ENCODE data around the gene SAE1.

Gene SAE1

DNA sequence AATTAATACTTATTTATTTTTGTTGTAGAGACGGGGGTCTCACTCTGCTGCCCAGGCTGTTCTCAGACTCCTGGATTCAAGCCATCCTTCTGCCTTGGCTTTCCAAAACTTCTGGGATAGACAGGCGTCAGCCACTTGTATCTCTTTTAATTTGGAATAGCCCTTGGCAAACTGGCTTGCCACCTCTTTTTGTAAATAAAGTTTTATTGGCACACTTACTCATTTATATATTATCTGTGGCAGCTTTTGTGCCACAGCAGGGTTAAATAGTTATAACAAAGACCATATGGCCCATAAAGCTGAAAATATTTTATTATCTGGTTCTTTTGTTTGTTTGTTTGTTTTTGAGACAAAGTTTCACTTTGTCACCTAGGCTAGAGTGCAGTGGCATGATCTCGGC is 69.9 kb downstream of the SAE1 start:
- H3K27me3 ChIP-seq (ENCODE audit: control insufficient read depth in 5 of 5, insufficient read depth in 4 of 5, low read length in 5 of 5), result no peaks in the 10 kb centered on the region
- H3K4me1 ChIP-seq (ENCODE audit: control insufficient read depth in 5 of 5, insufficient read depth in 5 of 5, low read length in 5 of 5), result peaks cover 0 to 5% (median 0%) of the 10 kb centered on the region in 5 donors
- no peak overlapping the region for H3K4me3 ChIP-seq (ENCODE audit: low read depth in 1 of 5, low read length in 5 of 5)
- no peak overlapping the region for H3K9ac ChIP-seq (ENCODE audit: low read length in 5 of 5)
- no peak overlapping the region for H3K27ac ChIP-seq (ENCODE audit: low read depth, low read length)
- H3K36me3 ChIP-seq (ENCODE audit: control insufficient read depth in 5 of 5, insufficient read depth in 5 of 5, low read length in 5 of 5), result peaks cover 10 to 50% (median 37%) of the 10 kb centered on the region in 5 donors
- no peaks in the 10 kb centered on the region for H3K9me3 ChIP-seq (ENCODE audit: control insufficient read depth in 5 of 5, low read length in 5 of 5)

DNA sequence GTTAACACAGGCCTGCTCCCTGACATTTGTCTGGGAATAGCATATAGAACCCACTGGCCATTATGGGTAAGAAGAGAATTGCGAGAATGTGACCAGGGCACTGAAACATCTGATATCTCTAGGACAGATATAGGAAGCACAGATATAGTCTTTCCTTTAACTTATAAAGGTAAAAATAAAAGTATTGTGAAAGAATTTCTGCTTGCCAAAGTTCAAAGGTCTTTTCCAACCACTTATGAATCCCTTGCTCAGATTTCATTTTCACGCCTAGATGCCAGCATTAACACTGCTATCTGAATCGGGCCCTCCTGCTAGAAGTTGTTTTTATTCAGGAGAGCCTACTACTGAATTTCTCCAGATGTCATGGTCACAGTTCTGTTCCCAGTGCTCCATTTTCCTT is 72.6 kb downstream of the SAE1 start:
- peaks cover 6 to 65% (median 42%) of the 10 kb centered on the region in 5 donors for H3K36me3 ChIP-seq (ENCODE audit: control insufficient read depth in 5 of 5, insufficient read depth in 5 of 5, low read length in 5 of 5)
- no peaks in the 10 kb centered on the region for H3K9me3 ChIP-seq (ENCODE audit: control insufficient read depth in 5 of 5, low read length in 5 of 5)
- no peak overlapping the region for H3K27ac ChIP-seq (ENCODE audit: low read depth, low read length)
- no peaks in the 10 kb centered on the region for H3K27me3 ChIP-seq (ENCODE audit: control insufficient read depth in 5 of 5, insufficient read depth in 4 of 5, low read length in 5 of 5)
- peaks cover 0 to 8% (median 0%) of the 10 kb centered on the region in 5 donors for H3K4me1 ChIP-seq (ENCODE audit: control insufficient read depth in 5 of 5, insufficient read depth in 5 of 5, low read length in 5 of 5)
- H3K4me3 ChIP-seq (ENCODE audit: low read depth in 1 of 5, low read length in 5 of 5), result no peak overlapping the region
- H3K9ac ChIP-seq (ENCODE audit: low read length in 5 of 5), result peak overlapping the region in 1 of 5 donors; percentile 23

- Histone ChIP-seq H3K9me3 (ENCODE audit: control insufficient read depth in 5 of 5, low read length in 5 of 5) (no peaks in the 10 kb centered on the region), H3K4me1 (ENCODE audit: control insufficient read depth in 5 of 5, insufficient read depth in 5 of 5, low read length in 5 of 5) (peaks cover 0 to 10% (median 8%) of the 10 kb centered on the region in 5 donors), H3K27ac (ENCODE audit: low read depth, low read length) (no peak overlapping the region), H3K36me3 (ENCODE audit: control insufficient read depth in 5 of 5, insufficient read depth in 5 of 5, low read length in 5 of 5) (peaks cover 4 to 56% (median 37%) of the 10 kb centered on the region in 5 donors), H3K4me3 (ENCODE audit: low read depth in 1 of 5, low read length in 5 of 5) (no peak overlapping the region), H3K27me3 (ENCODE audit: control insufficient read depth in 5 of 5, insufficient read depth in 4 of 5, low read length in 5 of 5) (no peaks in the 10 kb centered on the region), H3K9ac (ENCODE audit: low read length in 5 of 5) (no peak overlapping the region)
These were observed 78.9 kb downstream of the SAE1 start for GRCh38 chr19:47209319-47210179.

DNA sequence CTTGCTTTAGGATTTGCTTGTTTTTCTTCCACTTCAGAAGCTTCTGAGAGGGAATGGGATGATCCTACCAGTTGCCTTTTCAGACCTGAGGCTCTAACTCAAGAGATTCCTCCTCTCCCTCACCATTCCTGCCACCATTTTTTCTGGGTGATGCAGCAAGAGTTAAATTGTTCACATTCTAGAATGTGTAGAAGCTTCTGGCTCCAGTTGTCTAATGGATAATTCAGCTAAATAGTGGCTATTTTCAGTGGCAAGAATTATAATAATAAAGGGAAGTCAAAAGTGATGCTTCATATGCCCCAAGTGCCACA is 79.5 kb downstream of the SAE1 start:
- H3K9me3 ChIP-seq (ENCODE audit: control insufficient read depth in 5 of 5, low read length in 5 of 5), result no peaks in the 10 kb centered on the region
- peaks cover 0 to 10% (median 8%) of the 10 kb centered on the region in 5 donors for H3K4me1 ChIP-seq (ENCODE audit: control insufficient read depth in 5 of 5, insufficient read depth in 5 of 5, low read length in 5 of 5)
- no peak overlapping the region for H3K4me3 ChIP-seq (ENCODE audit: low read depth in 1 of 5, low read length in 5 of 5)
- H3K36me3 ChIP-seq (ENCODE audit: control insufficient read depth in 5 of 5, insufficient read depth in 5 of 5, low read length in 5 of 5), result peaks cover 4 to 50% (median 32%) of the 10 kb centered on the region in 5 donors
- no peak overlapping the region for H3K27ac ChIP-seq (ENCODE audit: low read depth, low read length)
- no peaks in the 10 kb centered on the region for H3K27me3 ChIP-seq (ENCODE audit: control insufficient read depth in 5 of 5, insufficient read depth in 4 of 5, low read length in 5 of 5)
- H3K9ac ChIP-seq (ENCODE audit: low read length in 5 of 5), result no peak overlapping the region

GRCh38 chr19:47210689-47211316 is 80.2 kb downstream of the SAE1 start:
- Histone ChIP-seq H3K4me3 (ENCODE audit: low read depth in 1 of 5, low read length in 5 of 5) (no peak overlapping the region), H3K27me3 (ENCODE audit: control insufficient read depth in 5 of 5, insufficient read depth in 4 of 5, low read length in 5 of 5) (no peaks in the 10 kb centered on the region), H3K9ac (ENCODE audit: low read length in 5 of 5) (peak overlapping the region in 1 of 5 donors; percentile 19), H3K36me3 (ENCODE audit: control insufficient read depth in 5 of 5, insufficient read depth in 5 of 5, low read length in 5 of 5) (peaks cover 4 to 43% (median 25%) of the 10 kb centered on the region in 5 donors), H3K9me3 (ENCODE audit: control insufficient read depth in 5 of 5, low read length in 5 of 5) (no peaks in the 10 kb centered on the region), H3K27ac (ENCODE audit: low read depth, low read length) (no peak overlapping the region), H3K4me1 (ENCODE audit: control insufficient read depth in 5 of 5, insufficient read depth in 5 of 5, low read length in 5 of 5) (peaks cover 0 to 10% (median 8%) of the 10 kb centered on the region in 5 donors)

GRCh38 chr19:47215581-47215980 is 84.9 kb downstream of the SAE1 start:
- Histone ChIP-seq H3K27ac (ENCODE audit: low read depth, low read length) (no peak overlapping the region), H3K27me3 (ENCODE audit: control insufficient read depth in 5 of 5, insufficient read depth in 4 of 5, low read length in 5 of 5) (no peaks in the 10 kb centered on the region), H3K36me3 (ENCODE audit: control insufficient read depth in 5 of 5, insufficient read depth in 5 of 5, low read length in 5 of 5) (peaks cover 0 to 2% (median 0%) of the 10 kb centered on the region in 5 donors), H3K9me3 (ENCODE audit: control insufficient read depth in 5 of 5, low read length in 5 of 5) (no peaks in the 10 kb centered on the region), H3K4me1 (ENCODE audit: control insufficient read depth in 5 of 5, insufficient read depth in 5 of 5, low read length in 5 of 5) (peaks cover 0 to 5% (median 5%) of the 10 kb centered on the region in 5 donors), H3K4me3 (ENCODE audit: low read depth in 1 of 5, low read length in 5 of 5) (no peak overlapping the region), H3K9ac (ENCODE audit: low read length in 5 of 5) (no peak overlapping the region)

GRCh38 chr19:47221080-47221841 is 90.6 kb downstream of the SAE1 start:
- H3K27me3 ChIP-seq (ENCODE audit: control insufficient read depth in 5 of 5, insufficient read depth in 4 of 5, low read length in 5 of 5), result no peaks in the 10 kb centered on the region
- H3K27ac ChIP-seq (ENCODE audit: low read depth, low read length), result no peak overlapping the region
- H3K4me1 ChIP-seq (ENCODE audit: control insufficient read depth in 5 of 5, insufficient read depth in 5 of 5, low read length in 5 of 5), result peaks cover 3 to 7% (median 5%) of the 10 kb centered on the region in 5 donors
- peaks cover 0 to 25% (median 14%) of the 10 kb centered on the region in 5 donors for H3K36me3 ChIP-seq (ENCODE audit: control insufficient read depth in 5 of 5, insufficient read depth in 5 of 5, low read length in 5 of 5)
- H3K9me3 ChIP-seq (ENCODE audit: control insufficient read depth in 5 of 5, low read length in 5 of 5), result no peaks in the 10 kb centered on the region
- no peak overlapping the region for H3K9ac ChIP-seq (ENCODE audit: low read length in 5 of 5)
- H3K4me3 ChIP-seq (ENCODE audit: low read depth in 1 of 5, low read length in 5 of 5), result no peak overlapping the region

GRCh38 chr19:47221890-47222289 is 91.3 kb downstream of the SAE1 start:
- H3K36me3 ChIP-seq (ENCODE audit: control insufficient read depth in 5 of 5, insufficient read depth in 5 of 5, low read length in 5 of 5), result peaks cover 0 to 25% (median 14%) of the 10 kb centered on the region in 5 donors
- H3K27ac ChIP-seq (ENCODE audit: low read depth, low read length), result no peak overlapping the region
- no peak overlapping the region for H3K4me3 ChIP-seq (ENCODE audit: low read depth in 1 of 5, low read length in 5 of 5)
- no peaks in the 10 kb centered on the region for H3K27me3 ChIP-seq (ENCODE audit: control insufficient read depth in 5 of 5, insufficient read depth in 4 of 5, low read length in 5 of 5)
- no peaks in the 10 kb centered on the region for H3K9me3 ChIP-seq (ENCODE audit: control insufficient read depth in 5 of 5, low read length in 5 of 5)
- peaks cover 3 to 13% (median 11%) of the 10 kb centered on the region in 5 donors for H3K4me1 ChIP-seq (ENCODE audit: control insufficient read depth in 5 of 5, insufficient read depth in 5 of 5, low read length in 5 of 5)
- no peak overlapping the region for H3K9ac ChIP-seq (ENCODE audit: low read length in 5 of 5)

DNA sequence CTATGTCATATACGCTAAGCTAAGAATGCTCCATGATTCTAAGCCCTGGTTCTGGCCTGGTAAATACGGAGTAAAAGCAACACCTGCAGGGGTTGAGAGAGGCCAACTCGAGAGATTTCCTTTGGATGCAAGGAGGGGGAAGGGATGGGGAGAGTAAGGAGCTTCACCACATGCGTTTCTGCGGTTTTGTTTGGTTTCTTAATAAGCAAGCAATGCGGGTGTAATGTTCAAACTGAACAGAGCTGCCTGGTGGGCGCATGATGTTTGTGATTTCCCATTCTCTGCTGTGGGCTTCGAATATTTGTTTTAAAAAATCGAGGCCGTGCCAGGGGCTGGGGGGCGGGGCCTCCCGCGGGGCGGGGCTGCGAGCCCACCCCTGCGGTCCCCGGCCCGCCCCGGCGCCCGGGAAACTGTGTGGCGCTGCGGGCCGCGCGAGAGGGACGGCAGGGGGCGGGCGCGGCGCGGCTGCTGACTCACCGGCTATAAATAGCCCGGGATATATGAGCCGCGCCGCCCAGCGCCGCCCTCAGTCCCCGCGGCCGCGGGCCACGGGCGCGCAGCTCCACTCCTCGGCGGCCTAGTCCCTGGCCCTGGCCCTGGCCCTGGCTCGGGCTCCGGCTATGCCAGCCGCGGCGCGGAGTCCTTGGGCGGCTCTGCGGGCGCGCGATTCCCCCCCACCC is 95.3 kb downstream of the SAE1 start:
- Histone ChIP-seq H3K4me1 (ENCODE audit: control insufficient read depth in 5 of 5, insufficient read depth in 5 of 5, low read length in 5 of 5) (peaks cover 6 to 47% (median 43%) of the 10 kb centered on the region in 5 donors), H3K4me3 (ENCODE audit: low read depth in 1 of 5, low read length in 5 of 5) (peak overlapping the region; percentile 62 to 84 (median 66)), H3K27ac (ENCODE audit: low read depth, low read length) (peak overlapping the region; percentile 96), H3K9me3 (ENCODE audit: control insufficient read depth in 5 of 5, low read length in 5 of 5) (no peaks in the 10 kb centered on the region), H3K36me3 (ENCODE audit: control insufficient read depth in 5 of 5, insufficient read depth in 5 of 5, low read length in 5 of 5) (peaks cover 0 to 20% (median 14%) of the 10 kb centered on the region in 5 donors), H3K27me3 (ENCODE audit: control insufficient read depth in 5 of 5, insufficient read depth in 4 of 5, low read length in 5 of 5) (no peaks in the 10 kb centered on the region), H3K9ac (ENCODE audit: low read length in 5 of 5) (peak overlapping the region; percentile 63 to 93 (median 85))

Data from subcutaneous abdominal adipose tissue (tissue), 5 donors.